DLD1 (cell line): ENCODE data around the gene HOXA5.

ENCODE experiments used
- in situ Hi-C: cut with HindIII; loops from 2 replicates; pipeline ENCODE4 v1.10.0; 2017; ENCODE audit warnings: low sequenced_read_pairs

HOXA5 gene

DNA sequence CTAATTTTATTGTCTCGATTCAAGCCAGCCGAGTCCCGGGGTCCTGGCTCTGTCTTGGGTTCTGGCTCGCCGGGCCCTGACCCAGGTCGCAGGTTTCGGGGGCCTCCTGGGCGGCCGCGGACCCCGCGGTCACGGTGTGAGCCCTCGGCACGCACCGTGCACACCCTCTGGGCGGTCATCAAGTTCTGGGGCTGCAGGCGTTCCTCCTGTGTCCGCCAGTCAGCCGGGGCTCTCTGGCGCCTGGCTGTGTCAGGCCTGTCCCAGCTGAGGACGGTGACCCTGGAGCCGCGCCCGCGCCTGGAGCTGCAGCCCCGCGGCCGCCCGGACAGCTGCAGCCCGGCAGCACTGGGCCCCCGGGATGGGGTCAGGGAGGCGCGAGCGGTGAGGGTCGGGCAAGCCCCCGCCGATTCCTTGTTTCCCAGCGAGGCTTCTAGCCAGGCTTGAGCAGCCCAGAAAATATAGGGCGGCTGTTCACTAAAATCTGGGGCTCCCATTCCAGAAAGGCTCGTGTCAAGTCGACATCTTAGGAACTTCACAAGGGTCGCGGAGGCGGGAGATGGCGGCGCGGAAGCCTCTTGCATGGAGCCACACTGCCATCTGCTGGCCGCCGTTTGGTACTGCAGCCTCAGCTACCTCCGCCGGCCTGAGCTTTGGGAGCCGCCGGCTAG, 17.2 kb upstream of the HOXA5 start:
- in situ Hi-C loops, result loop anchor here (5.0 to 10.0 kb wide), 2 partner anchors 33 to 306 kb away; no protein-coding TSS in a partner anchor

DNA sequence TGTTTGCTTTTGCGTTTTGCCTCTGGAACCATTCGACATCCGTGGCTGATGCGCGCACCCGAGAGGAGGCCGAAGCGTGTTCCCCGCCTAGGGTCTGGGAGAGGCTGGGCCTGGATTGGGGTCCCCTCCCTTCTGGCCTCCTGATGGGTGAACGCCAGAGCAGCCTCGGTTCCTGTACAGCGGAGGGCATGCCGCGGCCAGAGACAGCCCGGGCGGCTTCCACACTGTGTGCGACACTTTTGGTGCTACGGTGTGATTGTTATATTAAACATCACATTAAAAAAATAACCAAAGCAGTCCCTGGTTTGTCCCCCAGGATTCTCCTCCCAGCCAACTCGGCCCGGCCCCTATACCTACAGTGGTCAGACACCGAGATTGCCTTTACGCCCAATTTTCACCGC, 16.7 kb upstream of the HOXA5 start:
- in situ Hi-C loops, result loop anchor here (5.0 to 10.0 kb wide), 2 partner anchors 33 to 305 kb away; no protein-coding TSS in a partner anchor

DNA sequence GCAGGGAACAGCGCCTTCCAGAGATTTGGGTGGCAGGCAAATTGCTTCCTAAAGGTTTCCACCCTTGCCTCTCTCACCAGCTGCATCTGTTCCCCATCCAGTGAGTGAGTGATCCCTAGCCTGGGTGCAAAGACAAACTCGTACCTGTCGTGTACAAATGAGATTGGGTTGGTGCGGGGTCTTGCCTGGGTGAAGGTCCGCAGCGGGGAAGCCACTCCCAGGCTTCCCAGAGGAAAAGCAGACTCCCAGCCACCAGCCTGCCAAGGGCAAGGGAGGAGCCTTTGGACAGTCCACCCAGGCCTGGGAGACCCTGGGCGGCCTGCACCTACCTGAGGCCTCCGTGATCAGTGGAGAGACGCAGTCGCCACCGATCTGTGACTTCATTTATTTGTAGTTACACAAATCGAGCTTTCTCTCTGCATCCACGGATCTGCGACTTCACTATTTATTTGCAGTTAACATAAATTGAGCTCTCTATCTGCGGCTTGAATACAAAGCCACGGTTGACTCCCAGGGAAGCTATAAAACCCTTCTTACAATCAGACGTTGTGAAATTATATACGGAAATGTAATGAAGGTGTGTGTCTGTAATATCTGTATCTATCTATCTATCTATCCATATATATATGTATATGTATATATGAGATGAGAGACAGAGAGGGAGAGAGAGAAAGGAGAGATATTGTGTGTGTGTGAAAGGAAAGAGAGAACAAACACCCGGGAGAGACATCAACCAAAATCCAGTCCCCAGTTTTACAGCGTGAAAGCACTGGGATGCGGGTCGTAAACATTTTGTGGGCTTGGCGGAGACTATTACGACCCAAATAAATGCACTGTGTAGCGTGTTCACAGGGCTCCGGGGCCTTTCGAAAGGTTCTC, 16.0 kb upstream of the HOXA5 start:
- in situ Hi-C loops, result loop anchor here (5.0 to 10.0 kb wide), 2 partner anchors 32 to 305 kb away; no protein-coding TSS in a partner anchor

DNA sequence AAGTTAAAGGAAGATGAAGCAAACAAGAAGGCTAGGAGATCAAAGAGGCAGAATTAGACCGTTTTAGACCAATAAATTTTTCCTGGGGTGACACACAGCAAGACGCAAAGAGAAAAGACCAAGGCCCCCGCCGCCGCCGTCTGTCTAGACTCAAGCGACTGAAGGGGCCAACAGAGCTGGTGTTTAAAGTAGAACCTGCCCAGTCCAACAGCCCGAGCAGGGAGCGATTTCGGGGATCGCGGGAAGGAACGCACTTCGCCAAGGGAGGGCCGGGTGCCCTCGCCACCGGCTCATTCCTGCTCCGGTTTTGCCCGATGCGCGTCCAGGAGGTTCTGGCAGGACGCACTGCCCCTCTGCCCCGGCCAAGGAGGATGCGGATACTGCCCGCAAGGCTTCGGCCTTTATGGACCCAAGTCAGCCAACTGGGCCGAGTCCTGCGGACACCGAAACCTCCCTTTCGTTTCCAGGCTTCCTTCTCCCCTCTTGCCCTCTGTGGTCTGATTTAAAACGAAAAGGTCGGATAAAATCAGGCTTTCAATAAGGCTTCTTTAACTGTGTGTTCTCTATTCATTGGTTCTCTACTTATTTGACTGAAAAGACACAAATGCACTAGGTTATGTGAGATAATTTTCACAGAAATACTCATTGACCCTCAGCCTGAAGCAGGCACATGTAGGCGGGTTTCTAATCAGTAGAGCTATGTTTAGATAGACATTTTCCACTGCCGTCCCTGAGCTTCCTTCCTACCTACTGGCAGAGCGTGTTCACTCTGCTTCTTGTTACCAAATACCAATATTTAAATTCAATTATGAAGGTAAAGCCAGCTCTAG, 15.2 kb upstream of the HOXA5 start:
- in situ Hi-C loops, result no loop called here

DNA sequence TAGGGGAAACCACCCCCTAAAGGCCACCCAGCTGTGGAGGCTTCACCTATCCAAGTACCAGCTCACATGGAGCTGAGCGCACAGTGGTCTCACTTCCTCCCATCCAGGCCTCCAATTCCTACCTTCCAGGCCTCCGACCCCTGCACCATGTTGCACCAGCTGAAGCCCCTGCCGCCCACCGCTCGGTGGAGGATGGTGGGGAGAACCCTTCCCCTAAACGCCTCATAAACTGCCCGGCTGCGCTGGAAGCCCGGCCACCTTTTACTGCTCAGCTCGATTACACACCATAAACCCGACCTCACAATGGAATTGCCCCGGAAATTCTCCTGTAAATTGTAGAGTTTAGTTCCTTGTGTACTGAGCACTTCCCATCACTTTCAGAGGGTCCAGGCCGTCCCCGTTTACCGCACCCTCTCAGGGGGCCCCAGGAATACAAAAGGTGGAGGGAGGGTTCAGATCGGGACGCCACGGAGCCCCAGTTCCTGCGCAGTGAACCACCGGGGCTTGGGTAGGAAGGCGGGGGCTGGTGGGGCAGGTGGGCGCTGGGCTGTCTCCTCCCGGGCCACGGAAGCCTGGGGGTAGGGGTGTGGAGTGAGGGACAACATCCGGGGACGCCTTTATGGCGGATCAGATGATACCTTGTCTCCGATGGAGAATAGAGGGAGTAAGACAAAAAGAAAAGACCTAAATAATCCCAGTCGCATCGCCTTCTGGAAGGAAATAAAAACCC, 14.4 kb upstream of the HOXA5 start:
- in situ Hi-C loops, result no loop called here

DNA sequence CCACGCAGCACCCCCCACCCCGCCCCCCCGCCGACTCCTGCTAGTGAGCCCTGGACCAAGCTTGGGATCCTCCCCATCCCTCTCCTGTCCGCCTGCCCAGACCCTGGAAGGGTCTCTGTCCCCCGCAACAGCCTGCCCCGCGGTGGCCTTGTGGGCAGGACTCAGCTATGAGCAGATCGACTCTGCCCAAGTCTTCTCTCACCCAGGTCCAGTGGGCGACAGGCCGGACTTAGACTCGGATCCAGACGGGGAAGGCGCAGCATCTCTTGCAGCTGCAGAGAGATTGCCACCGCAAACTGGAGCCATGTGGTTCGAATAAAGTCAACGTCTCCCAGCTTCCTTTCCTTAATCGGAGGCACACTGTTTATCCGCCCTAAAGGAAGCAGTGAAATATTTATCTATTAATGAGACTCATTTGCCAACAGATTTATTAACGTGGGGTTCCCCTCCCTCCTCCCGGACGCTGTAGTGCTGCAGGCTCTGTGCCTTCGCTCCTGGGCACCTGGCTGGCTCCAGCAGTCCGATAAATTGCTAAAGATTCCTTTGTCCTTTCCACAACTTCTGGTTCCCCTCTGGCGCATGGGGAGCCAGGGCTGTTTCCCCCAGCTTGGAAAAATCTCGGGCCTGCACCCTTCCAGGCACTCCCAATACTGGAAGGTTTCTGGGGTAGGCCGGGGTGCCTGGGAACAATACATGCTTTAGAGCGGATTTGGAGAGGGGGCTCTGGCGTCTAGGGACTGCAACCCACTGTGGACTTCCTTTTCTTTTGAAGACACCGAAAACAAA, 13.6 kb upstream of the HOXA5 start:
- in situ Hi-C loops, result no loop called here

DNA sequence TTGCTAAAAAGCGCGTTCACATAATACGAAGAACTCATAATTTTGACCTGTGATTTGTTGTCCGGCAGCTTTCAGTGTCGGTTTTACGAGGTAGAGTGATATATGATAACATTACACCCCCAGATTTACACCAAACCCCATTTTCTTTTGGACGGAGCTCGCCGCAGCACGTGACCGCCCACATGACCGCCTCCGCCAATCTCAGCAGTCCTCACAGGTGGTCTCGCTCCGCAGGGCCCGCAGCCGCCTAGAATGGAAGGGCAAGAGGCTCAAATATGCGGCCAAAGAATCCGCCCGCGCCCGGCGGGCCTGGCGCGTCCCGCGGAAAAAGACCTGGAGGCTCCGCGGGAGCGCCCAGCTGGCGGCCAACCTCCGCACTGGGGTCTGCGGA, 13.0 kb upstream of the HOXA5 start, which contains the start of gene HOXA7:
TSS of gene HOXA7 (minus strand) at position 168 of the 391 bp plus-strand sequence. CDS start at position 38, 130 bp downstream.
- in situ Hi-C loops, result no loop called here

DNA sequence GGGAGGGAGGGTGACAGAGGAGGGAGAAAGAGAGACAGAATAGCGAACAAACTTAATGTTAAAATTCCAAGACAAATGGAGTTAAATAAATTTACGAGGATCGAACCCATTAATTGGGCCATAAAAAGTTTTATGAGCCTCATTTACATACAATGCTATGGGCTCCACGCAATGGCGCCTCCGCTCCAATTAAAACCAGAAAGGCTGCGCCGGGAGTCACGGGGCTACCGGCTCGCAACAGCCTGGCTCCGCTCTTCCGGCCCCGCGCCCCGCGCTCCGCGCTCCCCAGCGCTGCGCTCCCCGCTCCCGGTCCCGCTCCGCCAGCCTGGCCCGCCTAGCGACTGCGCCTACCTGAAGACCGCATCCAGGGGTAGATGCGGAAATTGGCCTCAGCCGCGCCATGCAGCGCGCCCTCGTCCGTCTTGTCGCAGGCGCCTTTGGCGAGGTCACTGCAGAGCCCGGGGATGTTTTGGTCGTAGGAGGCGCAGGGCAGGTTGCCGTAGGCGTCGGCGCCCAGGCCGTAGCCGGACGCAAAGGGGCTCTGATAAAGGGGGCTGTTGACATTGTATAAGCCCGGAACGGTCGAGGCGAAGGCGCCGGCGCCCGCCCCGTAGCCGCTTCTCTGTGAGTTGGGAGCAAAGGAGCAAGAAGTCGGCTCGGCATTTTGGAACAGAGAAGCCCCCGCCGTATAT, 12.5 kb upstream of the HOXA5 start:
- in situ Hi-C loops, result no loop called here

DNA sequence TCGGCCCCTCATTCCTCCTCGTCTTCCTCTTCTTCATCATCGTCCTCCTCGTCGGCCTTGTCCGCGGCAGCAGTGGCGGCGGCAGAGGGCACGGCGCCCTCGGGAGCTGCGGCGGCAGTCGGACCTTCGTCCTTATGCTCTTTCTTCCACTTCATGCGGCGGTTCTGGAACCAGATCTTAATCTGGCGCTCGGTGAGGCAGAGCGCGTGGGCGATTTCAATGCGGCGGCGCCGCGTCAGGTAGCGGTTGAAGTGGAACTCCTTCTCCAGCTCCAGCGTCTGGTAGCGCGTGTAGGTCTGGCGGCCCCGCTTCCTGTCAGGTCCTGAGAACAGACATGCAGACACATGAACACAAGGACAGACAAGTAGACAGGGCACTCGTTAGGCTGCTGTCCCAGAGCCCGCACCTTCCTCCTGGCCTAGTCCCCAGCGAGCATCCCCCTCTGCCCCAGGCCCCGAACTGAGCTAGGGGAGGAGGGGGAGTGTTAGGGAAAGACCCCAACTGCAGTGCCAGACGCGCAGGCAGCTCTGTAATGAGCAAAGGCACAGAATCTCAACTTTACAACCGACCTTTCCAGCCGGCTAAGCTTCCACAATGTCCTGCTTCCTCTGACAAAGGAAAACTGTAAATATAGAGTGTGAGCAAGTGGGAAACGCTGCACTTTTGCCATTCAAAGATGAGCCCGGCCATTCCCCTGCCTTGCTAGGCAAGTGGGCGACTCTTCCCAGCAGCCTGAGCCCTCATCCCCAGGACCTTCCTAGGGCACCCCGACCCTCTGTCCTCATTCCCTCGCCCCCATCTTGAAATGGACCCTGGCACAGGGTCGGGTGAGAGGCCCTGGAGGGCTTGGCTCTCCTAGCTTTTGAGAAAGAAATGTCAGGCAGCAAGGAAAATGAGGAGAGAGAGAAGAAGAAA, 11.7 kb upstream of the HOXA5 start:
- in situ Hi-C loops, result no loop called here

DNA sequence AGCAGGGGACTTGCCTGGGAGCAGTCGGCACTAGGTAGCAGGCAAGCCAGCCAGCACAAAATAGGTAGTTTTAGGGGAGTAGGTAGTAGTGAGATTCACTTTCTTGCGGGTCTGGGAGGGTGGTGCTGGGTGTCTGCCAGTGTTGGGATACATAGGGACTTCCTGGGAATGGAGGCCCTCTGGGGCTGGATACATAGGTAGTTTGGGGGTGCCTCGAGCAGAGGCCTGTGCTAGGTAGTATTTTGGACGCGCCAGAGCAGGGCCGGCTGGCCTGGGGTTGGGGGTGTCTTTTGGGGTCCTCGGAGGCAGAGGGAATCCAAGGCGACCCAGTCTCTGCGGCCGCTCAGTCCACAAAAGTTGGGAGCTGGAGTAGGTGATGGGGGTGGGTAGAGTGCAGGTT, 10.9 kb upstream of the HOXA5 start:
- in situ Hi-C loops, result no loop called here

DNA sequence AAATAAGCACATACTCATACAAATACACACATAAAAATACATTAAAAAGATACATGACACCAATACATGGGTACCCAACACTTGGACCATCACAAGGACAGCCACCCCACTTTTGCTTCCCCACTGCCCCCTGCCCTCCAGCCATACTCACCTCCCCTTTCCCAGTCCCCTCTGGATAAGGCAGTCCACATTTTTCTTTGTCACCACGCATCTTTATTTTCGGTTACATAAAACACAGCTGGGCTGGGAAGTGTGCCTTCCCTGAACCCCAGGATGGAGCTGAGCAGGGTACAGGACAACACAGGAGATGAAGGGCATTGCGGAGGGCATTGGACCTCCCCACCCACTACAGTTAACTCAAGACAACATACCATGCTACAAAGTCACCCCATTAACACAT, 10.0 kb upstream of the HOXA5 start:
- in situ Hi-C loops, result no loop called here

DNA sequence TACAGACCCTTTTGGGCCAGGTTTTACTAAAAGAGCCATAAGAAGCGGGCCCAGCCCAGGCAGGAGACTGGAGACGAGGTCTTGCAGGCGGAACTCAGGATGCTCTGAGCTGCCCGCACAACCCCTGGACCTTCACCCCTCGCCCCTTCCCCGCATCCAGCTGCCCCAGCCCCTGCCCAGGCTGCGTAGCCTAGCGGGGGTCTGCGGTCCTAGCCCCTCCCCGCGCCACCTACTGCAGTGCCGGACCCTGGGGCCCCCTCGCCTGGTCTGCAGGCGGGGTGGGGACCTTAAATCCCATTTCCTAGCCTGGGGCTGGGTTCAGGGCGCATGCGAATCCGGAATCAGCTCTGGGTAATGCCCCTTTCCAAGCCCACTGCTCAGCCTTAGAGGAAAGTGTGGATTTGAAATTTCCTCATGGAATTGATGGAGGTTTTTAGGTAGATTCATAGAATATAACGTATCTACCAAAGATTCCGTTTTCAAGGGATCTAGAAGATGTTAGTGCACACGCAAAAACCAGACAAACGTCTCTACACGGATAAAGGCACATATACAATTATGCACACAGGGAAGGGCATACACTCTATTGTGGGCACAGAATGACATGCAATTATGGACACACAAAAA, 9.4 kb upstream of the HOXA5 start:
- in situ Hi-C loops, result no loop called here

DNA sequence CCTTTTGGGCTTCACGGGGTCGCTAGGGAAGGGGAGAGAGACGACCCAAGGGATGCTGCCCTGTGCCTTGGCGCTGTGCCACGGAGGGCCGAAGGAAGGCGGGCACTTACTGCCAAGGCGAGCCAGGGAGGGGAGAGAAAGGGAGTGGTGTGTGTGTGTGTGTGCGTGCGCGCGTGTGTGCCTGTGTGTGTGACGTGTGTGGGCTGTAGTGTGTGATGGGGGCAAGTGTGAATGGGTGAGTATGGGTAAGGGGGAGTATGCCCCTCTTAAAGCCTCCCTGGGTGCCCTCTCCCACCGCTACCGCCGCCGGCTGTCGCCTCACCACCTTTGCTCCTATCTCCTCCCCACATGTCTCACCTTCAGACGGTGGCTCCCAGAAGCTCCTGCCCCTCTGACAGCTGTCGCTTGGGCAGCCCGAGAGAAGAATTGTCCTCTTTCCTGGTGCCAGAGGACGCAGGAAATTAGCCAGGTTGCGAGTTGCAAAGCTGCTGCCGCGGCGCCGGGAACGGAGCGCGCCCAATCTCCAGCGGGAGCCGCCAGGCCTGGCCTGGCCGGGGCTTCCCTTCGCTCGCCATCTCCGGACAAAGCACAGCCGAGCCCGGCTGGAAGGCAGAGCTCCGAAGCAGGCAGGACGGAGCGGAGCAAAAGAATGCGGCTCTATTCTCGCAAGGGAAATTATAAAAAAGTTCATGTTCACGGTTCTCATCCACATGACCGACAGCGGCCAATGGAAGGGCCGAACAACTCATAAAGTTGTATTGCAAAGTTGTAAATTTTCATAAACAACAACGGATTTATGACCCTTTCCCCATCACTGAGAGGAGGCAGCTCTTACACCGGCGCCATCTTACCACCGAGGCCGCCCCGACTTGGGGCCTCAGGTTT, 8.7 kb upstream of the HOXA5 start, which contains the start of gene HOXA3:
TSS of gene HOXA3 (minus strand) at position 653 of the 885 bp plus-strand sequence. CDS start 41,943 bp downstream, outside the sequence.
- in situ Hi-C loops, result no loop called here

DNA sequence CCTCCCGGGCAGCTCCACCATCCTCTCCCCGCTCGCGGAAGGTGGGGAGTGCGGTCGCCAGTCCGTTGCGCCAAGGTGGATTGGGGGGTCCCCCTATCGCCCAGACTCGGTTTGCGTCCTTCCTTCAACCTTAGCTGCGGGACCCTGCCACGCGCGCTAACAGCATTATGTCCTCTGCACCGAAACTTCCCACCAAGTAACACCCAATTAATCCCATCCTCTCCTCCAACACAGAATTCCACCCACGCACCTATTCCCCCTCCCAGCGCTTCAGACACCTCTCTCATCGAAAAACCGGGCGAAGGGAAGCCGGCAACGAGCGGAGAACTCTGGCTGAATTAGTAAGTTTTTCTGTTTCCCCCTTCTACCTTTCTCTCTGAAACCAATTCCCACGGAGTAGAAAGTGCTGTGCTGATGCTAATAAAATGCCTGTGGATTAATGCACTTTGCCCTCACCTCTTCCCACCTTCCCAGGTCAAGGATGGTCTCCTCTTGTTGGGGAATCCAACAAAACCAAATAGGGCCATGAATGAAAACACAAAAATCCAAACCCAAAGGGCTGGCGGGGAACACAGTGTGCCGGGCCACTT, 8.0 kb upstream of the HOXA5 start:
- in situ Hi-C loops, result no loop called here

DNA sequence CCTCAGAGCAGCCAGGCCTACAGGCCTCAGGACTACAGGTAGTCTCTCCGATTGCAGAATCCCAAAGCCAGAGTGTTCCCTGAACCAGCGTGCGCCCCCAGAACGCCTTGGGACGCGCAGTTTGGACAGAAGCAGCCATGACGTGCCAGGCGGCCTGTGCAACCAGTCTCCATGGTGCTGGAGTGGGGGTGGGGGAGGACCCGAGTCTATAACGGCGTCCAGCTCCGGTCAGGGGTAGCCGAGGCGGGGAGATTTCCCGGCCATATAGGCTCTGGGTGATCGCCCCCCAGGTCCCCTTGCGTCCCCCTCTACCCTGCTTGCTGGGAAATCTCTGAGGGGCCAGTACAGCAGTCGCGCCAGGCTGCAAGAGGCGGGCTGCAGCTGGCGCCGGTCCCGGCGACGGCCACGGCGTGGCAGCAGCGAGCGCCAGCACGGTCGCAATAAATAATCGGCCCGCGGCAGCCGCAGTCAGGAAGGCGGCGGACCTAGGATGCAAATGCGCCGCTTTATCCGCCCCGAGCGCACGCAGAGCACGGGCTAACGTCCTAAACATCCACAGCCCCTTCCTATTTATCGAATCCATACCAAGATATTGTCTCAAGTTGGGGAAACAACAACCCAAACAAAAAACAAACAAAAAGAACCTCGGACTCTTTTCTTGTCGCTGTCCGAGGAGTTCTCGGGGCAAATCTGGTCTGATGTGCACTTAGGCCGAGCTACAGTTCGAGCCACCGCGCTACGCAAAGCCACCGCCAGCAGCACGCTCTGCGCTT, 7.3 kb upstream of the HOXA5 start:
- in situ Hi-C loops, result no loop called here
